Chondrocyte (in vitro differentiated cells): ENCODE results near the gene OVCH2. TPM values are rescaled to one million over a fixed set of nuclear protein-coding genes. Genes with fewer than 3 reads are reported as not detected.
A peak's percentile ranks its signal among the peaks of the same experiment; 100 is the strongest.

ENCODE experiments used
- DNase-seq: peaks from one replicate; pipeline ENCODE4 v3.0.0; 2021; ENCODE audit warnings: mixed read lengths, low spot score
- H3K27ac Mint-ChIP-seq: one replicate; pipeline ENCODE4 v1.8.0; 2021; ENCODE audit warnings: mild to moderate bottlenecking, moderate library complexity, mixed read lengths; ENCODE audit not compliant: unreplicated experiment
- H3K27me3 Mint-ChIP-seq: 2 replicates; pipeline ENCODE4 v1.8.0; 2021; ENCODE audit warnings: low read depth, mixed read lengths
- H3K36me3 Mint-ChIP-seq: 2 replicates; pipeline ENCODE4 v1.8.0; 2021; ENCODE audit warnings: low read depth, mixed read lengths
- H3K4me1 Mint-ChIP-seq: 2 replicates; pipeline ENCODE4 v1.8.0; 2021; ENCODE audit warnings: low read depth, mild to moderate bottlenecking, mixed read lengths
- H3K4me3 Mint-ChIP-seq: one replicate; pipeline ENCODE4 v1.8.0; 2021; ENCODE audit warnings: mild to moderate bottlenecking, moderate library complexity, mixed read lengths; ENCODE audit not compliant: unreplicated experiment
- H3K9me3 Mint-ChIP-seq: 2 replicates; pipeline ENCODE4 v1.8.0; 2021; ENCODE audit warnings: low read depth, mixed read lengths
- total RNA-seq: library from RNA; stranded (reverse); gene quantifications from 3 replicates; pipeline ENCODE4 v1.2.1, GENCODE V29; 2021
- TF ChIP-seq, protein P1 (sequence below): fragments of 200-600 bp; sonication (generic); IDR thresholded peaks from 2 replicates; pipeline ENCODE4 v1.5.0; 2021; ENCODE audit warnings: antibody characterized with exemption, mild to moderate bottlenecking, moderate library complexity

The OVCH2 gene
- total RNA-seq, 1 donor from 2014 or later = 0.67 TPM

DNA sequence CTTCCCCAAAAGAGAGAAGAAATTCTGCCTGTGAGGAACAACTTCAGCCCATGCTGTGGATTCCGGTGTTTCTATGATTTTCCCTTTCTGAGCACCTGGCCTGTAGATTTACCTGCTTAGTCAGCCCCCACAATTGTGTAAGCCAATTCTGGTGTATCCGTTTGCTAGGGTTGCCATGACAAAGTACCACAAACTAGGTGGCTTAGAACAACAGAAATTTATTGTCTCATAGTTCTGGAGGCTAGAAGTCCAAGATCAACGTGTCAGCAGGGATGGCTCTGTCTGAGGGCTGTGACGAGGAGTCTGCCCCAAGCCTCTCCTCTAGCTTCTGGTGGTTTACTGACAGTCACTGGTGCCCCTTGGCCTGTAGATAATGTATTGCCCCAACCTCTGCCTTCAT, 17.0 kb downstream of the OVCH2 start:
- no peaks in the 10 kb centered on the region for H3K36me3 Mint-ChIP-seq
- no peak for DNase-seq
- TF ChIP-seq, protein P1, sequence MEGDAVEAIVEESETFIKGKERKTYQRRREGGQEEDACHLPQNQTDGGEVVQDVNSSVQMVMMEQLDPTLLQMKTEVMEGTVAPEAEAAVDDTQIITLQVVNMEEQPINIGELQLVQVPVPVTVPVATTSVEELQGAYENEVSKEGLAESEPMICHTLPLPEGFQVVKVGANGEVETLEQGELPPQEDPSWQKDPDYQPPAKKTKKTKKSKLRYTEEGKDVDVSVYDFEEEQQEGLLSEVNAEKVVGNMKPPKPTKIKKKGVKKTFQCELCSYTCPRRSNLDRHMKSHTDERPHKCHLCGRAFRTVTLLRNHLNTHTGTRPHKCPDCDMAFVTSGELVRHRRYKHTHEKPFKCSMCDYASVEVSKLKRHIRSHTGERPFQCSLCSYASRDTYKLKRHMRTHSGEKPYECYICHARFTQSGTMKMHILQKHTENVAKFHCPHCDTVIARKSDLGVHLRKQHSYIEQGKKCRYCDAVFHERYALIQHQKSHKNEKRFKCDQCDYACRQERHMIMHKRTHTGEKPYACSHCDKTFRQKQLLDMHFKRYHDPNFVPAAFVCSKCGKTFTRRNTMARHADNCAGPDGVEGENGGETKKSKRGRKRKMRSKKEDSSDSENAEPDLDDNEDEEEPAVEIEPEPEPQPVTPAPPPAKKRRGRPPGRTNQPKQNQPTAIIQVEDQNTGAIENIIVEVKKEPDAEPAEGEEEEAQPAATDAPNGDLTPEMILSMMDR = no peak
- H3K27ac Mint-ChIP-seq = no peak overlapping the region
- H3K4me3 Mint-ChIP-seq = no peak overlapping the region
- no peaks in the 10 kb centered on the region for H3K27me3 Mint-ChIP-seq
- peaks cover 15% of the 10 kb centered on the region for H3K4me1 Mint-ChIP-seq
- H3K9me3 Mint-ChIP-seq = no peaks in the 10 kb centered on the region

DNA sequence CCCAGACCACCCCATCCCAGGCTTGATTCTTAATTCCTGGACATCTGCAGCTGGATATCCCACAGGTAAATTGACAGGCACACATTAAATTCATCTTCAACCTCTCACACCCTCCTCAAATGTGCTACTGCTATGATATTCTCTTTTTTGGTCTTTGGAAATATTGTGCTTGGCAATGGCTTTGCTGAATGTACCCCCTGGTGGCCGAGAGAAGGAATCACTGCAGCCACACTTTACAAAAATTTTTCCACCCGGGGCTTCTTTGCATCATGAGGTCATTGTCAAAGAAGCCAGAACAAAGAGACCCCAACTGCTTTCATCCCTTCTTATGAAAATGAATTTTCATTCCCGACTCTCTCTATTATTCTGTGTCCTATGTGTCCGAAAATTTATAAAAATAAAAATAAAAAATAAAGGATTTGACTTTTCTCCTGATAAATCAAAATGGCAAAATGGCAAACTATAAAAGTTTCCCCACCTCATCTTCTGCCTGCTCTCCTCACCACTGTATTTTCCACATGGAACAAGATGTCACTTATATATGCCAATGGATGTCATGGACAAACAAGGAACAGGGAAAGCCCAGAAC, 17.9 kb downstream of the OVCH2 start:
- Mint-ChIP-seq H3K4me3 (no peak overlapping the region), H3K4me1 (peaks cover 15% of the 10 kb centered on the region)

DNA sequence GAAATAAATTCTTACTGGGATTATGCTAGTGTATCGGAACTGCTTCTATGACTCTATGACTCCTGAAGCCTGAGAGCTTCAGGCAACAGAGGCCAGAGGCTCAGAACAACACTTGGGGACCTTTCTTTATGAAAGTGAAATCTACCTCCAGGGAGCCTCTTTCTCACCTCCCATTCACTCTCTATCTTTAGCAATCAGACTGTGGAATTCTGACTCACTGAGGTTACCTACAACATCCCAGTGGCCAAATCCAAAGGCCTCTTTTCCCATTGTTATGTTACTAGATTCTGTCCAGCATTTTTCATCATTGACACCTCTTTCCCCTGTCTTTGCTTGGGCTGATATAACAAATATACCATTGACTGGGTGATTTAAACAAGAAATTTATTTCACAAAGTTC, 18.9 kb downstream of the OVCH2 start:
- Mint-ChIP-seq H3K4me3 (no peak overlapping the region), H3K9me3 (no peaks in the 10 kb centered on the region), H3K36me3 (no peaks in the 10 kb centered on the region), H3K27ac (no peak overlapping the region), H3K27me3 (no peaks in the 10 kb centered on the region), H3K4me1 (peaks cover 14% of the 10 kb centered on the region)
- TF ChIP-seq, protein P1 = no peak
- DNase-seq = no peak

More for the DNA sequence above, 17.9 kb downstream of the OVCH2 start:
- no peak overlapping the region for H3K27ac Mint-ChIP-seq
- no peak for DNase-seq
- H3K27me3 Mint-ChIP-seq = no peaks in the 10 kb centered on the region
- TF ChIP-seq, protein P1 = peak; percentile 92
- no peaks in the 10 kb centered on the region for H3K9me3 Mint-ChIP-seq
- no peaks in the 10 kb centered on the region for H3K36me3 Mint-ChIP-seq

DNA sequence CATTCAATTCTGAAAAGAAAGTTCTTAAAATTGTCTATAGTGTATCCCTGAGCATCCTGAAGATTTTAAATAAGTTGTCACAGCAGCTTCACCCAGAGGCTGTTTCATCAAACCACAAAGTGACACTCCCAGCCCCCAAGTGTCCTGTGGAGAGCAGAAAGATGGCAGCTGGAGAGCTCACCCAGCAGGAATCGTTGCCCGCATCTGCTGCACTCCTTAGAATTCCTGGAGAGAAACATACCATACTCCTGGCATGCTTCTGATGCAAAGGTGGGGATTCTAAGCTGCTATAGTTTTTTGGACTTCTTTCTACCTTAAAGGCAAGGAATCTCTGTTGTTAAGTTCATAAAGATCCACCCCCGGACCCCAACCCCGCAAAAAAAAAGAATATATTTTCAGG, 19.5 kb downstream of the OVCH2 start:
- TF ChIP-seq, protein P1 = no peak
- H3K4me1 Mint-ChIP-seq = peaks cover 7% of the 10 kb centered on the region
- no peak overlapping the region for H3K4me3 Mint-ChIP-seq
- no peak overlapping the region for H3K27ac Mint-ChIP-seq
- H3K27me3 Mint-ChIP-seq = no peaks in the 10 kb centered on the region
- H3K36me3 Mint-ChIP-seq = no peaks in the 10 kb centered on the region
- DNase-seq = no peak
- no peaks in the 10 kb centered on the region for H3K9me3 Mint-ChIP-seq

DNA sequence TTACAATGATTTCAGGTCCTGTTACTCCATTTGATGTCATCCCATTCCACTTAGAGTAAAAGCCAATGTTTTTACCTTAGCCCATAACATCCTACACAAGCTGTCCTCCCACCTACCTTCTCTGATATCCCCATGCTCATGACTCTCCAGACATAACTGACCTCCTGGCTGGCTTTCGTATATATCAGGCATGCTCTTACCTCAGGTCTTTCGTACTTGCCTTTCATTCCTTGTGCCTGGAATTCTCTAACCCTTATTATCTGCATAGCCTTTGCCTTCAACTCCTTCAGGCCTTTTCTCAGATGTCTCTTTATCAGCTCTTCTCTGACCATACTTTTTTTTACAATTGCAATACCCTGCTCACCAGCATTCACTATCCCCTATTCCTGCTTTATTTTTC, 22.7 kb downstream of the OVCH2 start:
- H3K4me3 Mint-ChIP-seq = no peak overlapping the region
- no peak overlapping the region for H3K27ac Mint-ChIP-seq
- TF ChIP-seq, protein P1 = no peak
- no peak for DNase-seq
- H3K36me3 Mint-ChIP-seq = no peaks in the 10 kb centered on the region
- no peaks in the 10 kb centered on the region for H3K27me3 Mint-ChIP-seq
- H3K9me3 Mint-ChIP-seq = peaks cover 3% of the 10 kb centered on the region
- peaks cover 5% of the 10 kb centered on the region for H3K4me1 Mint-ChIP-seq
